ENCODE measurements around the gene SH2D3C.

Gene SH2D3C

GRCh38 chr9:127739614-127740330 lies 38.7 kb downstream of the SH2D3C start:
- DNase-seq, result no peak

DNA sequence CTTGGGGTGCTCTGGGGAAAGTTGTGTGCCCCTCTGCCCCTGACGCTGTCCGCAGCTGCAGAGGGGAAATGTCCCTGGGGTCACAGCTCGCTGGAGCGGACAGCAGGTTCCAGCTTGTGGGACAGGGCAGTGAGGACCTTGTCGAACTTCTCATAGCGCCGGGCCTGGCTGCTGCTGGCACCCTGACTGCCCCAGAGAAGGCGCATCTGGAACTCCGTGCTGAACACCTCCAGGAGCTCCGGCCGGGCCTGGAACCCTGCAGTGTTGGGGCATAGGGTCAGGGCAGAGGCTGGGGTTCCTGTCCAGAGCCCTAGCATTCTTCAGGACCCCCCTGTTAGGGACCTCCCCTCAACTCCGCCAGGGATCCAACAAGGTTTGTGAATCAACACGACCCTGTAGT lies 39.8 kb downstream of the SH2D3C start:
- DNase-seq, result no peak

GRCh38 chr9:127735530-127736185 lies 42.8 kb downstream of the SH2D3C start:
- DNase-seq, result no peak

- peak; percentile 92 to 95 for DNase-seq
Measured at GRCh38 chr9:127734747-127735529, 43.5 kb downstream of the SH2D3C start, which contains the start of gene TOR2A. Gene TOR2A (minus strand): TSS chr9:127735294. CDS start chr9:127735270, 24 bp downstream.

DNA sequence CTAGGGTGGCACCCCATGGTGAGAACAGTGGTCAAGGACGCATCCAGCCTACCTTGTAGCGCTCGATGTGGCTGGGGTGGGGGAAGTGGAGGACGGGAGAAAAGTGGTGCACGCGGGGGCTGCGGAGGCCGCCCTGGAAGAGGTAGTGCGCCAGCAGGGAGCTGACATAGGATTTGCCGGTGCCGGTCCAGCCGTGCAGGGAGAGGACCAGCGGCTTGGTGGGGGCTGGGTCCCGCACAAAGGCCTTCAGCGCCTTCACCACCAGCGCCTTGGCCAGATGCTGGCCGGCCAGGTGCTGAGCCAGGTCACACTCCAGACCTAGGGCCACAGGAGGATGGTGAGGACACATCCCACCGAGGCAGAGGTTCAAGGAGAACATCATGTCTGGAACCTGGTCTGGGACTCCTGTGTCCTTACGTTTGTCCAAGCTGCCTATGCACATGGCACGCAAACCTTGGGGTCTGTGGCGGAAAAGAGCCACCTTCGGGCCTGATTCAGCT lies 44.2 kb downstream of the SH2D3C start:
- no peak for DNase-seq

DNA sequence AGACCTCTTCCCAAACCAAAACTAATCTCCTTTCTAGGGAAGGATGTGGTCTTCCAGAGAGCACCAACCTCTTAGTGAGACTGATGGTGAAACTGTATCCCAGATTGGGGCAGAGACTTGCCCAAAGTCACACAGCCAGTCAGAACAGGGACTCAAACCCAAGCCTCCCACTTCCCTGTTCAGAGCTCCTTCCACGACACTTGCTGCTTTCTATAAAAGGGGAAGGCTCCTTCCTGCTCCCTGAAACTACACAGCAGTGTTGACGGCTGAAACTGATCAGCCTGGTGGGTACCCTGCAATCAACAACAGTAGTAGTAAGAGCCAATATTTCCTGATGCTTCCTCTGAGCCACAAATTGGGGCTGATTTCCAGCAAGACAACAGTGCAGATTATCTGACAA lies 44.9 kb downstream of the SH2D3C start:
- DNase-seq, result no peak

DNA sequence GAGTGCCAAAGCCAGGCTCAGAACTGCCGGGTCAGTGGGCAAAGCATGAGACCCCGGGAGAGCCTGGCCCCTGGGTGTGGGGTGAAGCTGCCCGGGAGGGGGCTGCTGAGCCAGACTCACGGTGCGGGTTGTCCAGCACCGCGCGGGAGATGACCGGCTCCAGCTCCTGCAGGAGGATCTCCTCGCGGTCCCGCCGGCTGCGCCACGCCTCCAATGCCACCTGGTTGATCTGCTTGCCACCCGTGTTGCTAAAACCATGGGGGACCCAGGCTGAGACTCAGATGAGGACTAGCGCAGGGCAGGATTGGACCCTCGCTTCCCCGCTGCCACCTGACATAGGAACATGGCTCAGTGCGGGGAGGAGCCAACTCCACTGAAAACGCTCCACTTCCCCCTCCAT lies 46.0 kb downstream of the SH2D3C start:
- DNase-seq, result no peak

DNA sequence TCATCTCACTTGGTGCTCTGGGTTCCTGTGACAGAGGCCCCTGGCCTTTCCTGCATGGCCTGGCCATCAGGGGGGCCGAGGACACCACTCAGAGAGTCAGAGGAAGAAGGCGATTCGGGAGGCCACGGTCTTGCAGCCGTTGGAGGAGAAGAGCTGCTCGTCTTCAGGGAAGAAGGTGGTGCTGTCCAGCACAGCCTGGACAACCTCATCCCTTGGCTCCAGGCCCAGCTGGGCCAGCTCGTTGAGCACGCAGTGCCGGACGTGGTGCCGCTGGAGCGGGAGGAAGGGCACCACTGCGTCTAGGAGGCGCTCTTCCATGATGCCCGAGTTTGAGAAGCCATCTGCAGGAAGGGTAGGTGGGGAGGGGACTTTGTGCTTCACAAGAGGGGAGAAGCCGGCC lies 46.5 kb downstream of the SH2D3C start:
- no peak for DNase-seq

DNA sequence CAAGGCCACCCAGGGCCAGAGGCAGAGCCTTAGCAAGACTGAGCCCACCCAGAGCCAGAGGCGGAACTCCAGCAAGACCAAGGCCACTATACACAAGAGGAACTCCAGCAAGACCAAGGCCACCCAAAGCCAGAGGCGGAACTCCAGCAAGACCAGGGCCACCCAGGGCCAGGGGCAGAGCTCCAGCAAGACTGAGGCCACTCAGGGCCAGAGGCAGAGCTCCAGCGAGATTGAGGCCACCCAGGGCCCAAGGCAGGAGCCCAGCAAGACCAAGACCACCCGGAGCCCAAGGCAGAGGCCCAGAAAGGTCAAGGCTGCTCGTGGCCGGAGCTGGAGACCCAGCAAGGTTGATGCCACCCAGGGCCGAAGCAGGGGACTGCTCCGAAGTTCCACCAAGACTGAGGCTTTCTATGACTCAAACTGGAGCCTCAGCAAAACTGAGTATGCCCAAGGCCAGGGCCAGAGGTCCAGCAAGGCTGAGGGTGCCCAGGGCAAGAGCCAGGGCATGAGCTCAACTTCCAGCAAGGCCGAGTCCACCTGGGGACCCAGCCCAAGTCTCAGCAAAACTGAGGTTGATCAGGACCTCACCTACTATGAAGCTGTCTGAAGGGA lies 47.6 kb downstream of the SH2D3C start:
- DNase-seq, result no peak

DNA sequence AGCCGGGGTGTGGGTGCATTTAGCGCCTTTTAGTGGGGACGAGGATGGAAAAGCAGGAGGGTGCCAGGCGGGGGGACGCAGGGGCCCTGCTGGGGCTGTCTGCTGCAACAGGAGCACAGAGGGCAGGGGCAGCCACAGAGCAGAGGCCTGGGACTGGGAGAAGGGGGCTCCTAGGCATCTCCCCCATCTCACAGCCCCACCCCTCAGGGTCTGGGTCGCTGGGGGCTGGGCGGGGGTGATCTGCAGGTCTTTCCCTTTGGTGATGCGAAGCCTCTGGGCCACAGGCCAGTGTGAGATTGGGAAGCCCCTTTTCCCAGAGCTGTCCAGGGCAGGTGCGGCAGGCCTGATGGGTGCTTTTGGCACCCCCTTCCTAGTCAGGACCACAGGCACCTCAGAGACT lies 48.2 kb downstream of the SH2D3C start:
- DNase-seq, result no peak

GRCh38 chr9:127729522-127730256 lies 48.8 kb downstream of the SH2D3C start:
- no peak for DNase-seq

GRCh38 chr9:127728808-127729207 lies 49.7 kb downstream of the SH2D3C start:
- no peak for DNase-seq

DNA sequence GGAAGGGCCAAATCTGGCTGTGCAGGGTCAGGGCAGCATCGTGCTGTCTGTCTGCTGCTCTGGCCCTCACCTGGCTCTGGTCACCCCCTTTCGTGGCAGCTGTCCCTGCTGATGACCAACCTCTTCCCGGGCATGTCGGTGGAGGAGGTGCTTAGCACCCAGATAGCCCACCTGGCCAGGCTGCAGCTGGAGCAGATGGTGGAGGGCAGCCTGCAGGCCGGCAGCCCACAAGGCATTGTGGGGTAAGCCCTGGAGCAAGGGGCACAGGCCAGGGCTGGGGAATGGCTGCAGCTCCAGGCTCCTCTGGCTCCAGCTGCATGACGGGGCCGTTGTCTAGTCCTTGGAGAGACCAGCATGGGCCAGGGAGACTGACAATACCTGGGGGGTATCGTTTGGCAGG lies 51.6 kb downstream of the SH2D3C start:
- DNase-seq, result no peak

GRCh38 chr9:127724012-127724411 lies 54.5 kb downstream of the SH2D3C start:
- no peak for DNase-seq

- DNase-seq, result no peak
Measured at GRCh38 chr9:127723444-127723843, 55.0 kb downstream of the SH2D3C start.

DNA sequence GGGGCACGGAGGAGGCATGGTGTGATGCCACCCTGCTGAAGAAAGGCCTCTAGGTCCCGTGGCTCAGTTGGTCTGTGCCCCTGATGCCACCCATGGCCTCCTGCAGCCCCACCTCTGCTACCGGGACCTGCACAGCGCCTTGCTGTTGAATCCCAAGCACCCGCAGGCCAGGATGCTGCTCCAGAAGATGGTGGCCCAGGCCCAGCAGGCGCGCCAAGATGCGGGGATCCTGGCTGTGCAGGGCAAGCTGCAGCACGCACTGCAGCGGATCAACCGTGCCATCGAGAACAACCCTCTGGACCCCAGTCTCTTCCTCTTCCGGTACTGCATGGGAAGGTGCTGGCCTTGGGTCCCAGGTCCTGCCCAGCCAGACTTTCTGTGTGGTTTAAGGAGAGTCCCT lies 55.5 kb downstream of the SH2D3C start:
- DNase-seq, result no peak

GRCh38 chr9:127722055-127722745 lies 56.3 kb downstream of the SH2D3C start:
- DNase-seq, result no peak

DNA sequence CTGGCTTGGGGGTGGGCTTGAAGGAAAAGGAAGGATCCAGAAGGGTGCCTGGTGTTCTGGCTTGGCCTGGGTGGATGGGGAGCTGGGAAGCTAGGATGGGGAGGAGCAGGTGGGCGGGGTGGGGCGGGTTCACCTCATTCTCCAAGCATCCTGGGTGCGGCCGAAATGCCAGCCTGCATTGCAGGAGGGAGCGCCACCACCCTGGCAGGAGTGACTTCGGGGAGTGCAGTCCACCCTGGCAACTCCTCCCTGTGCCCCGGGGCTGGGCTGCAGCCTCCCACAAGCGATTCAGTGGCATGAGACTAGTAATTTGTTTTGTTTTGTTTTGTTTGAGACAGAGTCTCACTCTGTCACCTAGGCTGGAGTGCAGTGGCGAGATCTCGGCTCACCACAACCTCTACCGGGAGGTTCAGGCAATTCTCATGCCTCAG lies 57.1 kb downstream of the SH2D3C start:
- no peak for DNase-seq

- DNase-seq, result no peak
Measured at GRCh38 chr9:127720865-127721227, 57.6 kb downstream of the SH2D3C start.

DNA sequence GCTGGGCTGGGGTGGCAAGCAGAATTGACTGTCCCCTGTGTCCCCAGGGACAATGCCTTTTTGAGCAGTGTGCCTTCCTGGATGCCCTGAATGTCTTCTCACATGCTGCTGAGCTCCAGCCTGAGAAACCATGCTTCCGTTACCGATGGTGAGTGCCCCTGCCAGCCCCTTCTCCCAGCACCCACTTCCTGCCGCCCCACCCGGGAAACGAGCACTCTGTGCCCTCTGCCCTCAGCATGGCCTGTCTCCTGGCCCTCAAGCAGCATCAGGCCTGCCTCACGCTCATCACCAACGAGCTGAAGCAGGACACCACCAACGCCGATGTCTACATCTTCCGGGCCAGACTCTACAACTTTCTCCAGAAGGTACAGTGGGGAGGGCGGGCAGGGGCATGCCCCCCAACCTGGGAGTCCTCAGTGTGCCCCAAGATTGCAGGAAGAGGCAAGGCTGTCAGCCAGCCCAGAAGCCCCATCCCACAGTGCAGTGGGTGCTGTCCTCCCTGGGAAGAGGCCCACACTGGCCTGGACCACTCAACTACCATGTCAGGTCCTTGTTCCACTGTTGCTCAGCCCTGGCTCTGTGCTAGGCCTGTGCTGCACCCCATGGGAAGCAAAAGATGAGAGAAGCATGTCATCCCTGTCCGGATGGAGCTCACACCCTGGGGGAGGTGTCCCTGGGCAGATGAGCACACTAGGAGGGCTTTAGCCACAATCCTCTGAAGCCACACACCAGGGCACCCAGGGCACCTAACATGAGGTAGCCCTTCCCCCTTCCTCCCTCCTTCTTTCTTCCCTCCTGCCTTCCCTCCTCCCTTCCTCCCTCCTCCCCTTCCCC lies 58.2 kb downstream of the SH2D3C start:
- DNase-seq, result no peak

GRCh38 chr9:127717766-127718165 lies 60.7 kb downstream of the SH2D3C start:
- DNase-seq, result no peak

All from AML-193 (cell line).